Mucosa of rectum (tissue), 2 donors: ENCODE data around the gene PAX5.

Source experiments
- H3K27ac ChIP-seq, 2 donors: one replicate each; pipeline ENCODE4 v1.7.0; 2013; ENCODE audit warnings: inconsistent platforms in 2 of 2, low read depth in 2 of 2, low read length in 2 of 2
- H3K27me3 ChIP-seq, 2 donors: one replicate each; pipeline ENCODE4 v1.7.0; 2013; ENCODE audit warnings: low read length in 2 of 2; ENCODE audit not compliant: control insufficient read depth in 2 of 2, insufficient read depth in 2 of 2
- H3K36me3 ChIP-seq, 2 donors: one replicate each; pipeline ENCODE4 v1.7.0; 2013; ENCODE audit warnings: low read length in 2 of 2; ENCODE audit not compliant: control insufficient read depth in 2 of 2, insufficient read depth in 2 of 2
- H3K4me1 ChIP-seq, 2 donors: one replicate each; pipeline ENCODE4 v1.7.0; 2013; ENCODE audit warnings: low read length in 2 of 2, mild to moderate bottlenecking in 1 of 2; ENCODE audit not compliant: control insufficient read depth in 2 of 2, insufficient read depth in 2 of 2
- H3K4me3 ChIP-seq, 2 donors: one replicate each; pipeline ENCODE4 v1.7.0; 2013; ENCODE audit warnings: low read length in 2 of 2
- H3K9ac ChIP-seq, 2 donors: one replicate each; pipeline ENCODE4 v1.7.0; 2013; ENCODE audit warnings: low read length in 2 of 2, low read depth in 1 of 2, mild to moderate bottlenecking in 1 of 2
- H3K9me3 ChIP-seq, 2 donors: one replicate each; pipeline ENCODE4 v1.7.0; 2013; ENCODE audit warnings: low read length in 2 of 2; ENCODE audit not compliant: control insufficient read depth in 2 of 2
- donor health status: healthy.
- donor health status: Normal muscosa, but diverticular disease.

The PAX5 gene

GRCh38 chr9:37025071-37025822 lies 8.8 kb downstream of the PAX5 start:
- H3K27ac ChIP-seq, result no peak overlapping the region
- H3K9me3 ChIP-seq, result no peaks in the 10 kb centered on the region
- peak overlapping the region; percentile 49 to 67 for H3K4me3 ChIP-seq
- H3K27me3 ChIP-seq, result peaks cover 71 to 81% of the 10 kb centered on the region in 2 donors
- no peak overlapping the region for H3K9ac ChIP-seq
- H3K36me3 ChIP-seq, result no peaks in the 10 kb centered on the region
- H3K4me1 ChIP-seq, result peaks cover 6 to 25% of the 10 kb centered on the region in 2 donors

DNA sequence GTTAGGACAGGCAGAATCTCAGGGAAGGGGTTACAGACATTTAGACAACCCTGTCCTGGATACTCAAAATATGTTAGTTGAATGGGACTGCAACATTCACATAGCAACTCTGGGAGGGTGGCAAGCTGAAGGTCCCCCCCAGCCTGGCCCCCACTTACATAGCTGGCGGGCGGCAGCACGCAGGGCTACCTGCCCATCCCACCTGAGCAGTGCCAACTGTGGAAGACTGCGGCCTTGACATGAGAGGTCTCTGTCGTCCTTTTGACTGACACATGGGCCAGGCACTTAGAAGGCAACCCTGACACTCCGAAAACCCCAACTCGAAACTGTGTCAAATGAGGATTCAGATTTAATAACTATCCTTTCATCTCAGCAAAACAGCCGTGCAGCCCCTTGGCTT lies 16.5 kb downstream of the PAX5 start:
- Histone ChIP-seq H3K4me1 (no peaks in the 10 kb centered on the region), H3K4me3 (no peak overlapping the region), H3K27ac (no peak overlapping the region), H3K27me3 (peaks cover 10 to 36% of the 10 kb centered on the region in 2 donors), H3K9ac (no peak overlapping the region), H3K36me3 (no peaks in the 10 kb centered on the region), H3K9me3 (no peaks in the 10 kb centered on the region)

DNA sequence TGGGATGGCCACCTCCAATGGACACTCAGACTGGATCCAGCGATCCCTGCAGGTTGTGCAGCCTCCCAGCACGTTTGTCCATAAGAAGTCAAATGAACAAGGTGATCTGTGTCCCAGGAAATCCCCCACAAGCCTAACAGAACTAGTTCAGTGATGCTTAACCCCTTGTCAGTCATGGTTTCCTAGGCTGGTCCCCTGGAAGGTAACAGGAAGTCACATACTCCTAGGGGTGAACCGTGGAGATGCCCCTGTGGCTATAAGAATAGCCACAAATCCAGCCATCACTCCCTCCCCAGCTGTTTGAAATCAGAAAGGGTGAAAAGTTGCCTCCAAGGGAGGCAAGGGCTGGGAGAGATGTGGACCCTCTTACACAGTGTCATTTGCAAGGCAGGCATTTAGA lies 22.5 kb downstream of the PAX5 start:
- H3K4me1 ChIP-seq, result no peaks in the 10 kb centered on the region
- H3K9ac ChIP-seq, result no peak overlapping the region
- H3K9me3 ChIP-seq, result no peaks in the 10 kb centered on the region
- no peak overlapping the region for H3K27ac ChIP-seq
- H3K36me3 ChIP-seq, result no peaks in the 10 kb centered on the region
- H3K27me3 ChIP-seq, result peaks cover 3 to 17% of the 10 kb centered on the region in 2 donors
- H3K4me3 ChIP-seq, result no peak overlapping the region

- H3K27me3 ChIP-seq, result peaks cover 3 to 18% of the 10 kb centered on the region in 2 donors
- no peak overlapping the region for H3K9ac ChIP-seq
- H3K4me1 ChIP-seq, result no peaks in the 10 kb centered on the region
- no peak overlapping the region for H3K27ac ChIP-seq
- no peaks in the 10 kb centered on the region for H3K36me3 ChIP-seq
- no peaks in the 10 kb centered on the region for H3K9me3 ChIP-seq
- H3K4me3 ChIP-seq, result no peak overlapping the region
Observed at GRCh38 chr9:37010976-37011375, 23.1 kb downstream of the PAX5 start.

DNA sequence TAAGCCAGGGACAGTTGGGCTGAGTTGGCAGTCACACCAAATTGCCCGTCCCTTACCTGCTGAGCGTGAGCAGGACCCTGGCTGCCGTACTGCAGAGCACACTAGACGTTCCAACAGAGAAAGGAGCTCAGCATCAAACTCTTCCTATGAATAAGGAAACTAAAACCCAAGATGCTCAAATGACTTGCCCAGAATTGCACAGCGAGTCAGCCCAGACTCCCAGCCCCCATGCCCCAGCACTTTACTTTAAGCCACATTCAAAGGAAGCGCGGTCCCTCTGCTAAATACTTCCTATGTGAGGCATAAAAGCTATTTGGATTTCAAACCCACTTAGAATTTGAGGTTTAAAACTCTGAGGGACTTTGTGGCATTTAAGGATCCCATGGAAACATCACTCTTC lies 23.9 kb downstream of the PAX5 start:
- H3K4me1 ChIP-seq, result no peaks in the 10 kb centered on the region
- peaks cover 7 to 24% of the 10 kb centered on the region in 2 donors for H3K27me3 ChIP-seq
- no peaks in the 10 kb centered on the region for H3K36me3 ChIP-seq
- no peak overlapping the region for H3K27ac ChIP-seq
- H3K9me3 ChIP-seq, result no peaks in the 10 kb centered on the region
- no peak overlapping the region for H3K9ac ChIP-seq
- H3K4me3 ChIP-seq, result no peak overlapping the region

- Histone ChIP-seq H3K4me3 (no peak overlapping the region), H3K9ac (no peak overlapping the region), H3K27me3 (peaks cover 11 to 28% of the 10 kb centered on the region in 2 donors), H3K4me1 (no peaks in the 10 kb centered on the region), H3K36me3 (no peaks in the 10 kb centered on the region), H3K9me3 (no peaks in the 10 kb centered on the region), H3K27ac (no peak overlapping the region)
Observed at GRCh38 chr9:37007295-37007694, 26.8 kb downstream of the PAX5 start.

GRCh38 chr9:37005517-37006140 lies 28.4 kb downstream of the PAX5 start:
- Histone ChIP-seq H3K9ac (no peak overlapping the region), H3K9me3 (no peaks in the 10 kb centered on the region), H3K4me3 (no peak overlapping the region), H3K4me1 (no peaks in the 10 kb centered on the region), H3K27me3 (peaks cover 11 to 24% of the 10 kb centered on the region in 2 donors), H3K36me3 (no peaks in the 10 kb centered on the region), H3K27ac (peak overlapping the region in 1 of 2 donors; percentile 3)

- peak overlapping the region in 1 of 2 donors; percentile 35 for H3K27ac ChIP-seq
- no peak overlapping the region for H3K4me3 ChIP-seq
- H3K36me3 ChIP-seq, result no peaks in the 10 kb centered on the region
- no peaks in the 10 kb centered on the region for H3K9me3 ChIP-seq
- H3K9ac ChIP-seq, result no peak overlapping the region
- no peaks in the 10 kb centered on the region for H3K4me1 ChIP-seq
- peaks cover 11 to 28% of the 10 kb centered on the region in 2 donors for H3K27me3 ChIP-seq
Observed at GRCh38 chr9:37004424-37004935, 29.6 kb downstream of the PAX5 start.

- no peak overlapping the region for H3K27ac ChIP-seq
- peaks cover 11 to 28% of the 10 kb centered on the region in 2 donors for H3K27me3 ChIP-seq
- no peak overlapping the region for H3K9ac ChIP-seq
- no peaks in the 10 kb centered on the region for H3K4me1 ChIP-seq
- no peaks in the 10 kb centered on the region for H3K36me3 ChIP-seq
- no peak overlapping the region for H3K4me3 ChIP-seq
- no peaks in the 10 kb centered on the region for H3K9me3 ChIP-seq
Observed at GRCh38 chr9:37002413-37003217, 31.5 kb downstream of the PAX5 start.

DNA sequence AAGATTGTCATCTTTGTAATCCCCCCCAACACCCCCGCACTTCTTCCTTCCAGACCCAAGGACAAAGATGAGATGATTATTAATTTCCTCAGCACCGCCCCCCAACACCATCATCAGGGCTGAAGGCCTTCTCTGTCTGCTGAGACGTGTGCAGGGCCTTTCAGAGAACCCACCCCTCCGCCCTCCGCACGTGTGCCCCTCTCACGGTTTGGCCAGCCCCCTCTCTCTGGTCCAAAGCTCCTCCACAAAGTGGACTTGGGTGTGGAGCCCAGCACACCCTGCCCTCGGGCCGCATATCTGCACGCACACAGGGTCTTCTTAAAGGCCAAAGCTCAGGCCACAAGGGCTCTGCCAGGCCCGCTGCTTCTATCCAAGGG lies 32.0 kb downstream of the PAX5 start:
- Histone ChIP-seq H3K9me3 (no peaks in the 10 kb centered on the region), H3K27me3 (peaks cover 11 to 28% of the 10 kb centered on the region in 2 donors), H3K27ac (no peak overlapping the region), H3K36me3 (no peaks in the 10 kb centered on the region), H3K4me3 (no peak overlapping the region), H3K9ac (no peak overlapping the region), H3K4me1 (no peaks in the 10 kb centered on the region)
